ENCODE results near the gene AMOTL2.

Gene AMOTL2

DNA sequence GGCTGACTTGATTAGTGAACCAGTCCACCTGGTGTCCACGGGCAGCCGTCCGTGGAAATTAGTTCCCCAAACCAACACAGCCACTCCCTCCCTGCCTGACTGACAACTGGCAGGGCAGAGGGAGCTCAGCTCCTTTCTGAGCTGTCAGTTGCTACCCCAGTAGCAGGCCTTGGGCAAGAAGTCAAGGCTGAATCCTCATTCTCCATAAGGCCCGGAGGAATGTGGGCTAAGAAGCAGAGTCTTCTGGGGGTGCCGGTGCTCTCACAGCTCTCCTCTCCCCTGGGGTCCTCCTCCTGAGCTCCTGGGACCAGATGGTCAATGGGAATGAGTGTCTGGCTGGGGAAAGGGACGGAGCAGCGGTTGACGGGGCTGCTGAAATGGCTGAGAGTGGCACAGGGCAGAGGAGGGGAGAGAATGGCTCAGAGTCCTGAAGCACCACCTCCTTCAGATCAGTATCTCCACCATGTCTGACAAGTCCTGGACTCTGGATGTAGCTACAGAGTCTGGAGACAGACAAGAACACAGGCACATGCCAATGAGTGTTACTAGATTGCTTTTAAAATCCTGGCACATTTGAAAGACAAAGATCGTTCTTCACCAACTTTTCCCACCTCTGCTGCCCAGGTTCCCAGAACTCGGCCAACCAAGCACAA is 16.9 kb downstream of the AMOTL2 start:
- TF ChIP-seq, protein P1, sequence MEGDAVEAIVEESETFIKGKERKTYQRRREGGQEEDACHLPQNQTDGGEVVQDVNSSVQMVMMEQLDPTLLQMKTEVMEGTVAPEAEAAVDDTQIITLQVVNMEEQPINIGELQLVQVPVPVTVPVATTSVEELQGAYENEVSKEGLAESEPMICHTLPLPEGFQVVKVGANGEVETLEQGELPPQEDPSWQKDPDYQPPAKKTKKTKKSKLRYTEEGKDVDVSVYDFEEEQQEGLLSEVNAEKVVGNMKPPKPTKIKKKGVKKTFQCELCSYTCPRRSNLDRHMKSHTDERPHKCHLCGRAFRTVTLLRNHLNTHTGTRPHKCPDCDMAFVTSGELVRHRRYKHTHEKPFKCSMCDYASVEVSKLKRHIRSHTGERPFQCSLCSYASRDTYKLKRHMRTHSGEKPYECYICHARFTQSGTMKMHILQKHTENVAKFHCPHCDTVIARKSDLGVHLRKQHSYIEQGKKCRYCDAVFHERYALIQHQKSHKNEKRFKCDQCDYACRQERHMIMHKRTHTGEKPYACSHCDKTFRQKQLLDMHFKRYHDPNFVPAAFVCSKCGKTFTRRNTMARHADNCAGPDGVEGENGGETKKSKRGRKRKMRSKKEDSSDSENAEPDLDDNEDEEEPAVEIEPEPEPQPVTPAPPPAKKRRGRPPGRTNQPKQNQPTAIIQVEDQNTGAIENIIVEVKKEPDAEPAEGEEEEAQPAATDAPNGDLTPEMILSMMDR (IDR thresholded peaks at IDR 0.05; ENCODE audit: borderline replicate concordance, insufficient read depth, low read depth, low read length) = no peak
- no peak overlapping the region for H3K4me3 ChIP-seq (ENCODE audit: low read depth, low read length)

DNA sequence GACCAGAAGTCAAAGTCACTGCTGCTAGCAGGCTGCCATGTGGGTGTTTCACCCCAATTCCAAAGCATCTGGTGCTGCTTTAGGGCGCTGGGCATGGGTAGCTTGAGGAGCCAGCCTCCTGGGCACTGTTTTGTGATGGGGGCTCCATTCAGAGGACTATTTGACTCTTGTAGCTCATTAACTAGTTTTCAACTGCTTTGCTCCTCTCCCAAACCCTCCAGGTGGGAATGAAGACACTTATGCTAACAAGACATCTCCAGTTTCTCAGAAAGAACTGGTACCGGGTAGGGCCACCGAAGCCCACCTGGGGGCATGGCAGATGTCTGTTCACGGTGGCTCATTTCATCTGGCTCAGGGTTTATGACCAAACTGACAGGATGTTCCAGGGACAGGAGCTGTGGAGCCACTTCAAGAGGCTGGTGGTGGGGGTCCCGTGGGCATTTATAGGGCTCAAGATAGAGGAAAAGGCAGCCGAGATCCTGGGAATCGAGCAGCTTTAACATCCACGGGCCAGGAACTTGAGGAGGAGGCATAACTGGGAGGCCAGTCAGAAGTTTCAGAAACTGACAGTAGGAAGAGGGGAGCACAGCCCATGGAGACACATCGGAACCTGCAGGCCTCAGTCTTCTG is 17.7 kb downstream of the AMOTL2 start:
- TF ChIP-seq, protein P1 (IDR thresholded peaks at IDR 0.05; ENCODE audit: borderline replicate concordance, insufficient read depth, low read depth, low read length) = no peak

GRCh38 chr3:134355416-134355815 is 18.8 kb downstream of the AMOTL2 start:
- no peak overlapping the region for H3K4me3 ChIP-seq (ENCODE audit: low read depth, low read length)
- TF ChIP-seq, protein P1 (IDR thresholded peaks at IDR 0.05; ENCODE audit: borderline replicate concordance, insufficient read depth, low read depth, low read length) = no peak

More for the DNA sequence above, 17.7 kb downstream of the AMOTL2 start:
- H3K4me3 ChIP-seq (ENCODE audit: low read depth, low read length) = no peak overlapping the region

DNA sequence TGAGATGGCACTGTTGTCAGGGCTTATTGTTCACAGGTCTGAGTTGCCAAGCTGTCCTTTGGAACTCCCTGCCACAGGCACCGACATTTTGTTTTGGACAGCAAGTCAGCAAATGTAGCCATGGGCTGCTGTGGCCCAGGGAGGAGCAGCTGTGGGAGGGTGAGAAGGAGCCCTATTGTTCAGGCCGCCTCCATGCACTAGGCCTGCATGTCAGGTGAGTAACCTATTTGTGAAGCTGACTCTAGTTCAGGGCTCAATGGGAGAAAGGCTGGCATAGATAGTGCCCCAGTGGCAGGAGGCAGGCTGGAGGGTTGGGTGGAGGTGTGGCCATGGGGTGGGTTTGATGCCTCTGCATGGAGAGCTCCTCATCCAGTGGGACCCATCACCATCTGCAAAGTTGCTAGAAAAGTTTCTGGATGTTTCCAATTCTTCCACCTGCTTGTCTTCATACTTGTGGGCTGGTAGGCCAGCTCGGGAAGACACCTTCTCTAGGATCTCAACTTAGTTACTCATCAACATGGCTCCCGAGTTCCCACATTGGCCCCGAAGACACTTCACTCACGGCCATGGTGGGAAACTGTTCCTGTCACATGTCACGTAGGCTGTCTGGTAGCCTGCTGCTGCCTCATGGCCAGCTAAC is 19.5 kb downstream of the AMOTL2 start:
- no peak overlapping the region for H3K4me3 ChIP-seq (ENCODE audit: low read depth, low read length)
- TF ChIP-seq, protein P1 (IDR thresholded peaks at IDR 0.05; ENCODE audit: borderline replicate concordance, insufficient read depth, low read depth, low read length) = no peak

DNA sequence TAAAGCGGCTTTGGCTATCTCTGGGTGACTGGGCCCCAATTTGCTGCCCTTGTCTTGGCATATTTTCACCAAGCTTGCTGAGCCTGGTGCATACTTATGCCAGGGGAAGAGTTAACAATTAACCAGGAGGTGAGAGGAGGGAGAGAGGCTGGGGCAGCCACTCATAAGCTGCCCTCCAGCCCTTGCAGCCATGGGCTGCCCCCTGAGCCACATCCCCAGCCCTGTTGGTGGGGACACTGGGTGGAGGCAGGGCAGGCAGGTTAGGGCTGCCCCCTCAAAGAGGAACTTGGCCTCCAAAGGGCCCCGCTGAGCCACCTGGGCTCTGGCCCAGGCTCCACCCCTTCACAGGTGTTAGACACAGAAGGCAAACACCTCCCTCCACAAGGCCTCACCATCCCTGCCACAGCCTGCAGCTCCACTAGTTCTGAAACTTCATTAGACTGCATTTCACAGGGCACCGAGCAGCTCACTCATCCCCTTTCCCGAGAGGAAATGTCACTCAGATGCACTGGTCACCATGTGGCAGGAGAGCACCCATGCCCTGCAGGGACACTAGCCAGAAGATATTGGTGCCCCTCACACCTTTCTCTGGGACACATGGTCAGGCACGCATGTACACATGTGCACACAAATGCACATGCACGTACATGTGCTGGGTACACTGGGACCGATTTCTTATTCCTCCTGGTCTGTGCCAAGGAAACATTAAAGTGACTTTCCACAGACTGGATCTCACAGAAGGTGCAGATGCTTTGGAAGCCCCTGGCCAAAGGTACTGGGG is 20.2 kb downstream of the AMOTL2 start:
- no peak overlapping the region for H3K4me3 ChIP-seq (ENCODE audit: low read depth, low read length)
- TF ChIP-seq, protein P1 (IDR thresholded peaks at IDR 0.05; ENCODE audit: borderline replicate concordance, insufficient read depth, low read depth, low read length) = no peak

- TF ChIP-seq, protein P1 (IDR thresholded peaks at IDR 0.05; ENCODE audit: borderline replicate concordance, insufficient read depth, low read depth, low read length) = no peak
- no peak overlapping the region for H3K4me3 ChIP-seq (ENCODE audit: low read depth, low read length)
Measured at GRCh38 chr3:134353171-134353825, 20.9 kb downstream of the AMOTL2 start.
